Measurements from ENCODE around the gene TSPO2.

The TSPO2 gene

GRCh38 chr6:41075651-41076626 lies 33.7 kb downstream of the TSPO2 start:
- peak in 1 of 2 donors; percentile 7 for DNase-seq

GRCh38 chr6:41077536-41077935 lies 35.3 kb downstream of the TSPO2 start:
- DNase-seq = no peak

DNA sequence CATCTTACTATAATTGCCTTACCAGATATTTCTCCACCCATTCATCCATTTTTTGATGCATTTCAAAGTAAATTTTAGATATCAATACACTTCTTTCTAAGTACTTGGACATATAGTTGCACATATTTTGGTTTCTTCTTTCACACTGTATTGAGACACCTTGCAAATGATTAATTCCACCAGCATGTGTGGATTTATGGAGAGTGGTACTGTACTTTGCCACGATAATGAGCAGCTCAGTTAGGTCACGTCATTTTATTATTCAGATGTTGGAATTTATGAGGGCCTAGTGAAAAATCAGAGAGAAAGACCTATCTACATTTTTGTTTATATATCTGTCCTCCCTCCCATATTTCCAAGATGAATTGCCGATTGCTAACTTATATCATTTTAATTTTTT lies 35.8 kb downstream of the TSPO2 start:
- no peak for DNase-seq

- no peak for DNase-seq
Measured at GRCh38 chr6:41079080-41079479, 36.8 kb downstream of the TSPO2 start.

- DNase-seq = no peak
Measured at GRCh38 chr6:41080621-41081020, 38.4 kb downstream of the TSPO2 start.

- no peak for DNase-seq
Measured at GRCh38 chr6:41083072-41083471, 40.8 kb downstream of the TSPO2 start.

DNA sequence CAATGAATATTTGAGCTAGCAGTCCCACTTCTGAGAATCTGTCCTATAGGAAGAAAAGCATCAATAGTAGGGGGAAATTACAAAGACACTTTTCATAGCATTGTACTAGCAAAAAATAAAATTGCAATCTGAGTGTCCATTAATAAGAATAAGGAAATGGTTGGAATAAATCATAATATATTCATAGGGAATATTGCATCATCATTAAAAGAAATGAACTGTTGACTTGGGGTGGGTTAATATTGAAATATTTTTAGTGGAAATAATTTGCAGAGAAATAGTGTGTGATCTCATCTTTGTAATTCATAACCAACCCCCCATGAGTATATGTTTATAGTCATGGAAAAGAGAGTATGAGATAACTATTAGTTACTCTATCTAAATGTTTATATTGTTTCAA lies 42.9 kb downstream of the TSPO2 start:
- no peak for DNase-seq

DNA sequence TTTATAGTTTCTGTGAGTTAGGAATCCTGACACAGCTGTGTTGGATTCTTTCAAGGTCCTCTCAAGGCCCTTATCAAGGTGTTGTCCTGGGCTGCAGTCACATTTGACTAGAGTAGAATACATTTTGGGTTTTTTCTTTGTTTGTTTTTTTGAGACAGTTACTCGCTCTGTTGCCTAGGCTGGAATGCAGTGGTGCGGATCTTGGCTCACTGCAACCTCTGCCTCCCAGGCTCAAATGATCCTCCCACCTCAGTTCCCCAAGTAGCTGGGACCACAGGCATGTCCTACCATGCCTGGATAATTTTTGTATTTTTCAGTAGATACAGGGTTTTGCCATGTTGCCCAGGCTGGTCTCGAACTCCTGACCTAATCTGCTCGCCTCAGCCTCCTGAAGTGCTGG lies 46.2 kb downstream of the TSPO2 start:
- no peak for DNase-seq

DNA sequence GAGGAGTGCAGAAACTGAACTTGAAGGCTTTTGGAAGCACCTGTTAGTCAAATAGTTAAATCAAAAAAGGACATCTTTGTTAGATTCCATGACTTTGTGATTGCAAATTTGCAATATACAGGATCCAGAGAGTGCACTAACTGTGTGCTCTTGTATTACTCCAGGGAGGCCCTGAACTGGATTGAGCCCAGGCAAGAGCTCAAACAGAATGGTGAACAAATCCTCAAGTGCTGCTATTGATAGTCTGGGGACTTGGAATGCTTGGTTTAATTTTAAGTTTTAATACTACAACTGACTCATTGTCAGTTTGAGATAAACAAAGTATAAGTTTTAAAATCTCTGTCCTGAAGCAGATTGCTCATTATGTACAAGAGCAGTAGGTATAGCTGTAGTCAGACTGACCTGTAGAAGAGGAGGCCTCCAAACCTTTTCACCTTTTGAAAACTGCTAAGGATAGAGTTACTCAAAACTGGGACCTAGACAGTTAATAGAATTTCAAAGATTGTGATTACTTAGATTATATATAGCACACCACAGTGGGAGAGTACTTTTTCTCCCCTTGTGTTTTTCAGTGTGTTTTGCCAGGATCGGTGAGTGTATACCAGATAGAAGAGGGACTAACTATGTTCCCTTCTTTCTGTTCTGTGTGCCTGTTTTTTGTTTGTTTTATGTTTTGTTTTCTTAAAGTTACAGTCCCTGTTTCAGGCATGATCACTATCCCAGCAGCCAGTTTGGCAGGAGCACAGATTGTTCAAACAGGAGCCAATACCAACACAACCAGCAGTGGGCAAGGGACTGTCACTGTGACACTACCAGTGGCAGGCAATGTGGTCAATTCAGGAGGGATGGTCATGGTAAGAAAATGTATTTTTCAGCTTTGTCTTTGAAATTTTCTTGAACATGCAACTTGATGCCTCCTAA lies 48.8 kb downstream of the TSPO2 start:
- DNase-seq = no peak

GRCh38 chr6:41092421-41093140 lies 50.3 kb downstream of the TSPO2 start:
- DNase-seq = peak; percentile 37 to 40

- DNase-seq = no peak
Measured at GRCh38 chr6:41093729-41094128, 51.5 kb downstream of the TSPO2 start.
